Heart right ventricle (tissue), 16 donors: Measurements from ENCODE around the gene THSD7B. TPM values are rescaled to one million over a fixed set of nuclear protein-coding genes. Genes with fewer than 3 reads are reported as not detected.

Experiments used
- ATAC-seq, 8 donors: fragments of 200-7000 bp; cut with Tn5 transposase; one replicate each; pipeline ENCODE4 v1.9.1; 2020; ENCODE audit warnings: mild to moderate bottlenecking in 8 of 8, moderate library complexity in 8 of 8, moderate number of reproducible peaks in 1 of 8
- DNase-seq, 2 donors: peaks; one replicate each; pipeline ENCODE4 v3.0.0-alpha.2; 2020
- H3K27ac ChIP-seq, 10 donors: fragments of 200-600 bp; sonication (generic) in 2 of 10; one replicate each; pipeline versions ENCODE4 v1.5.0 to v1.8.0; 2020 to 2022; ENCODE audit warnings: mild to moderate bottlenecking in 3 of 10
- H3K27me3 ChIP-seq, 7 donors: fragments of 200-600 bp; one replicate each; pipeline ENCODE4 v1.8.0; 2021 to 2022; ENCODE audit warnings: mild to moderate bottlenecking in 2 of 7
- H3K36me3 ChIP-seq, 9 donors: fragments of 200-600 bp; sonication (generic) in 1 of 9; one replicate each; pipeline versions ENCODE4 v1.5.0 to v1.8.0; 2020 to 2022; ENCODE audit warnings: mild to moderate bottlenecking in 2 of 9
- H3K4me1 ChIP-seq, 9 donors: fragments of 200-600 bp; sonication (generic) in 1 of 9; one replicate each; pipeline versions ENCODE4 v1.5.0 to v1.8.0; 2020 to 2022; ENCODE audit warnings: mild to moderate bottlenecking in 4 of 9
- H3K4me3 ChIP-seq, 10 donors: fragments of 200-600 bp; sonication (generic) in 2 of 10; one replicate each; pipeline versions ENCODE4 v1.5.0 to v1.8.0; 2020 to 2022; ENCODE audit warnings: mild to moderate bottlenecking in 7 of 10, moderate library complexity in 2 of 10
- H3K9me3 ChIP-seq, 11 donors: fragments of 200-600 bp in 10 of 11; sonication (generic) in 2 of 11; one replicate each; pipeline versions ENCODE4 v1.5.0 to v1.8.0; 2013 to 2022; ENCODE audit warnings: mild to moderate bottlenecking in 2 of 11, control low read depth in 1 of 11, moderate library complexity in 1 of 11
- WGBS, 2 donors: extraction: QIAGEN DNeasy Blood & Tissue Kit; methylation state at CpG; one replicate each; pipeline ENCODE4 v1.1.7; 2013; ENCODE audit warnings: inconsistent platforms in 1 of 2; 5-methylcytosine and 5-hydroxymethylcytosine counted together
- intact Hi-C, 10 donors: fragments of 100-400 bp; cut with DNase I; formaldehyde crosslinking; loops; one replicate each; pipeline versions ENCODE4 v1.11.1 to v1.14.2; 2022
- polyA plus RNA-seq, 2 donors: library from polyadenylated mRNA; stranded (reverse); fragments of 200-250 nt; gene quantifications; one replicate each; pipeline ENCODE4 v1.2.3, GENCODE V29; 2013
- total RNA-seq, 10 donors: library from RNA; stranded (reverse); fragmentation: NEBNext Ultra II Directional in 3 of 10; extraction: Animal tissue kit (Norgen Biotek cat#: 25700) in 3 of 10; gene quantifications; one replicate each; pipeline versions ENCODE4 v1.2.1 to v1.2.4, GENCODE V29; 2021 to 2023
- TF ChIP-seq, protein P1 (sequence below), 9 donors: fragments of 200-600 bp; sonication (generic) in 2 of 9; IDR thresholded peaks; one replicate each; pipeline versions ENCODE4 v1.5.0 to v1.8.0; 2021 to 2022; ENCODE audit warnings: antibody characterized with exemption in 9 of 9, mild to moderate bottlenecking in 5 of 9, moderate library complexity in 1 of 9
- donor health status: Arrhythmogenic right ventricular cardiomyopathy.
- donor health status: ischemic (EF 13 %, LVEDD 7.1; RV severe dilation, severe dysfunction).
- donor health status: healthy with polysubstance abuse.
- donor health status: DM: no; HTN: yes; CAD: no.
- donor health status: DM: no; HTN: no; CAD: no.
- donor health status: ischemic (EF 25% LVEDD 6.9; RV normal size, moderate dysfunction).
- donor health status: ischemic (EF 25% LVEDD 5.7; RV mildly dilated, moderate dysfunction).
- donor health status: healthy.
- donor health status: DM: yes; HTN: yes; CAD: no.
- donor health status: Ischemic cardiomyopathy.
- donor health status: ischemic (EF 35%, LVEDD 5.7; RV mildly dilated, moderate dysfunction).
- donor health status: nonischemic (EF 11% LVEDD 7.7; RV severe dilation, severe dysfunction).
- donor health status: DM: yes; HTN: yes; CAD: no.
- donor health status: PGD.
- donor health status: ischemic (EF 29% LVEDD 5.4; RV normal size, mild dysfunction).
- donor health status: nonischemic (EF 23%, LVEDD 6.1; RV moderate dilation, normal function).

THSD7B gene
- total and polyA plus RNA-seq, 12 donors, result 0.01 to 0.39 (median 0.18) TPM

DNA sequence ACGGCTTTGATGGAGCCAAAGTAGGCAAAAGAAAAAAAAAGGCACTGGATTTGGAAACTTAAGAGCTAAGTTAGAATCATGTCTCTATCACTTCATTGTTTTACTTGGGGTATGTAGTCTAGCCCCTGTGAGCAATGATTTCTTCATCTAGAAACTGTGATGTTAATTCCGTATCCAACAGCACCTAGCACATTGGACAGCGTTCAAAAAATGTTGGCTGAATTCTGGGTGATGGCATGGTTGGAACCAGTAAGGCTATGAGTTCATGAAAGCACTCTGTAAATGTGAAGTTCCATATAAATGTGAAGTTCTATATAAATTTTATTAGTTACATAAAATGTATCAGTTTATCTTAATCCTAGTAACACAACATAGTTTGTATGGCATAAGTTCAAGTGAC, 890.5 kb downstream of the THSD7B start:
- no peak for ATAC-seq
- TF ChIP-seq, protein P1, sequence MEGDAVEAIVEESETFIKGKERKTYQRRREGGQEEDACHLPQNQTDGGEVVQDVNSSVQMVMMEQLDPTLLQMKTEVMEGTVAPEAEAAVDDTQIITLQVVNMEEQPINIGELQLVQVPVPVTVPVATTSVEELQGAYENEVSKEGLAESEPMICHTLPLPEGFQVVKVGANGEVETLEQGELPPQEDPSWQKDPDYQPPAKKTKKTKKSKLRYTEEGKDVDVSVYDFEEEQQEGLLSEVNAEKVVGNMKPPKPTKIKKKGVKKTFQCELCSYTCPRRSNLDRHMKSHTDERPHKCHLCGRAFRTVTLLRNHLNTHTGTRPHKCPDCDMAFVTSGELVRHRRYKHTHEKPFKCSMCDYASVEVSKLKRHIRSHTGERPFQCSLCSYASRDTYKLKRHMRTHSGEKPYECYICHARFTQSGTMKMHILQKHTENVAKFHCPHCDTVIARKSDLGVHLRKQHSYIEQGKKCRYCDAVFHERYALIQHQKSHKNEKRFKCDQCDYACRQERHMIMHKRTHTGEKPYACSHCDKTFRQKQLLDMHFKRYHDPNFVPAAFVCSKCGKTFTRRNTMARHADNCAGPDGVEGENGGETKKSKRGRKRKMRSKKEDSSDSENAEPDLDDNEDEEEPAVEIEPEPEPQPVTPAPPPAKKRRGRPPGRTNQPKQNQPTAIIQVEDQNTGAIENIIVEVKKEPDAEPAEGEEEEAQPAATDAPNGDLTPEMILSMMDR (IDR thresholded peaks at IDR 0.05), result no peak

DNA sequence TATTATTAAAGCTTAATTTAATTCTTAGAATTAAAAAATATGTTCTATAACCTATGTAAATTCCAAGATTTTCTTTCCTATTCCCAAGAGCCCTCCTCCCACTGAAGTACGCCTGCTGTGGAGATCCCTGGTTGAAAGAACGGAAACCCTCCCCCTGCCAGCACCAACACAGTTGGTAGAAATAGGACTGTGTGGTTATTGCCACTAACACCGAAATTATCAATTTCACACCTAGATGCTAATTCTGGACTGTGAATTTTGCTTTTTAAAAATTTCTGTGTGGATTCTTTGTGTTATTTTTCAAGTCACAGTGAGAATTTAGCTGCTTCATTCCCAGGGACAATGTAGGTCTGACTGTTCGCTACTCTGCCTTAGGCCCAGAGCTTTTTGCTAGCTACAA, 893.1 kb downstream of the THSD7B start:
- DNase-seq (no peak), ATAC-seq (no peak)
- H3K36me3 ChIP-seq, result no peaks in the 10 kb centered on the region
- H3K27ac ChIP-seq, result no peak overlapping the region
- no peak overlapping the region for H3K4me3 ChIP-seq
- TF ChIP-seq, protein P1 (IDR thresholded peaks at IDR 0.05), result no peak
- WGBS, 2 donors, result 86 to 87% methylated on average over 4 of the region's 4 CpGs
- H3K27me3 ChIP-seq, result no peaks in the 10 kb centered on the region
- peaks cover 0 to 8% (median 0%) of the 10 kb centered on the region in 11 donors for H3K9me3 ChIP-seq
- intact Hi-C loops, result no loop called here
- H3K4me1 ChIP-seq, result no peaks in the 10 kb centered on the region

More for the DNA sequence above, 890.5 kb downstream of the THSD7B start:
- intact Hi-C loops, result no loop called here
- no peak for DNase-seq
- 77 to 79% methylated on average over 3 of the region's 3 CpGs for WGBS, 2 donors
- Histone ChIP-seq H3K36me3 (no peaks in the 10 kb centered on the region), H3K4me3 (no peak overlapping the region), H3K9me3 (peaks cover 0 to 8% (median 0%) of the 10 kb centered on the region in 11 donors), H3K27ac (no peak overlapping the region), H3K27me3 (no peaks in the 10 kb centered on the region), H3K4me1 (no peaks in the 10 kb centered on the region)

DNA sequence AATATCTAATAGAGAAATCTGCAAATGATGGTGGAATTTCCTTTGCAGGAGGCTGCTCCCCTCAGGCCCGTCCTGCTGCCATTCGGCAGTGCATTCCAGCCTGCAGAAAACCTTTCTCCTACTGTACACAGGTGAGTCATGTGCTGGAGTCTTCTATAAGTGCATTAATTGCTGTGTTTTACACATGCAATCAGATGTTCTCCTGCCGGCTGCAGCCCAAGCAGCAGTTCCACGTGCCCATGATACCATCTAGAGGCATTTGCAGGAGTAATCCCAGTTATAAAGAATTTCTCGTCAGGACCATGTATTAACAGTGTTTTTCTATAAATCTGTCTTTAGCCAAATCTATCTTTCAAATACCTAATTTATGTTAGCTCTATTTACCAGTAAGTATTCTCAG, 894.3 kb downstream of the THSD7B start:
- no peak overlapping the region for H3K27ac ChIP-seq
- no peaks in the 10 kb centered on the region for H3K4me1 ChIP-seq
- no peak for DNase-seq
- ATAC-seq, result no peak
- TF ChIP-seq, protein P1 (IDR thresholded peaks at IDR 0.05), result peak in 3 of 9 donors; percentile 8 to 40 (median 37)
- no peaks in the 10 kb centered on the region for H3K36me3 ChIP-seq
- 53 to 61% methylated on average over 5 of the region's 5 CpGs for WGBS, 2 donors
- H3K27me3 ChIP-seq, result no peaks in the 10 kb centered on the region
- intact Hi-C loops, result no loop called here
- H3K9me3 ChIP-seq, result peaks cover 0 to 8% (median 0%) of the 10 kb centered on the region in 11 donors
- no peak overlapping the region for H3K4me3 ChIP-seq

DNA sequence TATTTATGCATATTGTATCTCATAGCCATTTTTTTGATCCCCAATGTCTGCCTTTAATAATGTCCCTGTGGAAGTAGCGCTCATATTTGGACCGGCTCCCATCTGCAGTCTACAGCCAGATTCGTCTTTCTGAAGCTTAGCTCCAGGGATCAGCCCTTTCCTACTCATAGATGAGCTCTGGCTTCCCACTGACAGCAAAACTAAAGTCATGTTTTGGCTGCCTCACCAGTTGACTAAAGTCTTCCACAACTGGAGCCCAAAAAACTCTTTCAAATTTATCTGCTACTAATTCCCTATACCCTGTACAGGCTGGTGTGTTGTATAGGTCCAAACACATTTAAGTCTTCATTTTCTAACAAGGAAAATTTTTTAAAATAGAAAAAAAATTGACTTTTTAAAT, 904.8 kb downstream of the THSD7B start:
- TF ChIP-seq, protein P1 (IDR thresholded peaks at IDR 0.05), result no peak
- H3K4me1 ChIP-seq, result no peaks in the 10 kb centered on the region
- 68 to 77% methylated on average over 3 of the region's 3 CpGs for WGBS, 2 donors
- no peak overlapping the region for H3K27ac ChIP-seq
- H3K36me3 ChIP-seq, result no peaks in the 10 kb centered on the region
- intact Hi-C loops, result loop anchor here in 1 of 10 donors (10.0 kb wide), 1 partner anchor 735 kb away; no protein-coding TSS in a partner anchor
- H3K9me3 ChIP-seq, result no peaks in the 10 kb centered on the region
- no peak overlapping the region for H3K4me3 ChIP-seq
- ATAC-seq, result no peak
- no peaks in the 10 kb centered on the region for H3K27me3 ChIP-seq
- no peak for DNase-seq
